HG02642 (cell line): ENCODE results near the gene IFNE.
A peak's percentile ranks its signal among the peaks of the same experiment; 100 is the strongest.

Experiments
- ATAC-seq: cut with Tn5 transposase; IDR thresholded peaks from one replicate; pipeline ENCODE4 v1.9.1; 2021; ENCODE audit warnings: mild to moderate bottlenecking; ENCODE audit not compliant: unreplicated experiment, poor library complexity

Gene IFNE

DNA sequence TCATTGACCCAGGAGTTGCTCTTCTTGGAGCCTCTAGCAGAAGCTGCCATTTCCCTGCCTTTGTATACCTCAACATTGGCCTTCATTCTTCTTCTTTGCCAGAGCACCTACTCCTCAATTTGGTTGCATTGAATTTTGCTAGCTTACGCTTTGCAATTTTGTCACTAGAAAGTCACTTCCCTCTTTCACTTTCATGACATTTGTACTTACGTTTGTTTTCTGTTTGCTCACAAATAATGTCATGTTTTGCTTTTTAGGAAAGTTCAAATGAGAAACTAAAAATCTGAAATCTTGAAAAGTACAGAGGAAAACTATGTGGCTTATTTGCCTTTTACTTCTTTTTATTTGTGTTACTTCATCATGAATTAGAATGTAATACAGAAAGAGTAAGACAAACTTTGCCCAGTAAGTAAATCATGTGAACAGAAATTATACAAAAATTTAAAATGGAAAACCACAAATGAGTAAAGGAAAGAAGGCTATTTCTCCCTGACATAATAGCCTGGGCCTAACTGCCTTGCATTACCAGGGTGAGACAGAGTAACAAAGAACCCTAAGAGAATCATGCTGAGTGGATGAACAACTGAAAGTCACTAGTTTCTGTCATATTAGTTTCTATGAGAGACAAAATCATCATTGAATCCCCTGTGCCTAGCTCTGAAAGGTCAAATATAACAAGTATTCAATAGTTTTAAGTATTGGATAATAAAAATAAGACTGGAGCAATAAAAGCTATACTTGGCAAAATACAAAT, 49.3 kb downstream of the IFNE start:
- peak; percentile 52 for ATAC-seq
